ENCODE results near the gene DLGAP1.
"Not testable (repeated sequence)": the region's sequence is repeated elsewhere in the genome, so short reads cannot be mapped to it uniquely, and the experiment has no call there.

Gene DLGAP1

GRCh38 chr18:3607309-3608098, 847.6 kb downstream of the DLGAP1 start:
- DNase-seq (ENCODE audit: low spot score), result no peak
- no peak for TF ChIP-seq CTCF (IDR thresholded peaks at IDR 0.05; ENCODE audit: extremely low read depth, missing control alignments)

- not testable (repeated sequence) for DNase-seq (ENCODE audit: low spot score)
These were observed 848.2 kb downstream of the DLGAP1 start for GRCh38 chr18:3606863-3607262.

- no peak for TF ChIP-seq CTCF (IDR thresholded peaks at IDR 0.05; ENCODE audit: extremely low read depth, missing control alignments)
- no peak for DNase-seq (ENCODE audit: low spot score)
These were observed 849.1 kb downstream of the DLGAP1 start for GRCh38 chr18:3605954-3606443.

- TF ChIP-seq CTCF (IDR thresholded peaks at IDR 0.05; ENCODE audit: extremely low read depth, missing control alignments), result no peak
- no peak for DNase-seq (ENCODE audit: low spot score)
These were observed 849.6 kb downstream of the DLGAP1 start for GRCh38 chr18:3605486-3605952.

GRCh38 chr18:3604498-3605408, 850.4 kb downstream of the DLGAP1 start:
- DNase-seq (ENCODE audit: low spot score), result peak; percentile 48
- TF ChIP-seq CTCF (IDR thresholded peaks at IDR 0.05; ENCODE audit: extremely low read depth, missing control alignments), result no peak

GRCh38 chr18:3604235-3604497, 850.9 kb downstream of the DLGAP1 start:
- DNase-seq (ENCODE audit: low spot score), result no peak
- TF ChIP-seq CTCF (IDR thresholded peaks at IDR 0.05; ENCODE audit: extremely low read depth, missing control alignments), result no peak

GRCh38 chr18:3603421-3604234, 851.5 kb downstream of the DLGAP1 start:
- no peak for DNase-seq (ENCODE audit: low spot score)
- TF ChIP-seq CTCF (IDR thresholded peaks at IDR 0.05; ENCODE audit: extremely low read depth, missing control alignments), result no peak

- not testable (repeated sequence) for DNase-seq (ENCODE audit: low spot score)
These were observed 853.9 kb downstream of the DLGAP1 start for GRCh38 chr18:3601106-3601755.

Measured in GM20000 (cell line).